Vagina (tissue), 2 donors: ENCODE measurements around the gene GUCY2C. TPM values are rescaled to one million over a fixed set of nuclear protein-coding genes. Genes with fewer than 3 reads are reported as not detected.

Experiments used
- DNase-seq, 2 donors: peaks; one replicate each; pipeline ENCODE4 v3.0.0-alpha.2; 2017; ENCODE audit errors: extremely low spot score in 2 of 2
- H3K27ac ChIP-seq: fragments of 200-600 bp; sonication (generic); one replicate; pipeline ENCODE4 v1.5.1; 2019
- H3K27me3 ChIP-seq: fragments of 200-600 bp; sonication (generic); one replicate; pipeline ENCODE4 v1.5.1; 2019
- H3K36me3 ChIP-seq, 2 donors: fragments of 200-600 bp; sonication (generic); one replicate each; pipeline ENCODE4 v1.5.1; 2017 to 2019
- H3K4me1 ChIP-seq: fragments of 200-600 bp; sonication (generic); one replicate; pipeline ENCODE4 v1.5.1; 2019
- H3K4me3 ChIP-seq, 2 donors: fragments of 200-600 bp; sonication (generic); 1 replicate in 1 of 2; 2 replicates in 1 of 2; pipeline ENCODE4 v1.5.1; 2016 to 2019
- H3K9me3 ChIP-seq: fragments of 200-600 bp; sonication (generic); one replicate; pipeline ENCODE4 v1.5.1; 2019
- POLR2A ChIP-seq, 2 donors: fragments of 450-650 bp; IDR thresholded peaks; one replicate each; pipeline ENCODE4 v1.6.1; 2017; ENCODE audit warnings: antibody characterized with exemption in 2 of 2, mild to moderate bottlenecking in 2 of 2, moderate library complexity in 2 of 2
- POLR2AphosphoS5 ChIP-seq, 2 donors: sonication (generic); formaldehyde crosslinking; IDR thresholded peaks; one replicate each; pipeline ENCODE4 v1.9.0; 2017; ENCODE audit warnings: antibody characterized with exemption in 2 of 2, mild to moderate bottlenecking in 2 of 2, low read depth in 1 of 2; ENCODE audit not compliant: insufficient read depth in 1 of 2
- intact Hi-C: fragments of 100-400 bp; cut with DNase I; formaldehyde crosslinking; loops from one replicate; pipeline ENCODE4 v1.15.1; 2023
- total RNA-seq: library from RNA; depleted of rRNA; stranded (reverse); fragments of >200 nt; gene quantifications from one replicate; pipeline ENCODE4 v1.2.3, GENCODE V29; 2016
- TF ChIP-seq, protein P1 (sequence below), 3 experiments: fragments of 450-650 bp in 2 of 3; fragments of 200-600 bp in 1 of 3; sonication (generic) in 1 of 3; IDR thresholded peaks; one replicate each; pipeline ENCODE4 v1.5.1; 2017 to 2019; ENCODE audit warnings: antibody characterized with exemption in 3 of 3, mild to moderate bottlenecking in 2 of 3, moderate library complexity in 2 of 3

The GUCY2C gene
- total RNA-seq, 1 donor from 2014 or later = 0.74 TPM

DNA sequence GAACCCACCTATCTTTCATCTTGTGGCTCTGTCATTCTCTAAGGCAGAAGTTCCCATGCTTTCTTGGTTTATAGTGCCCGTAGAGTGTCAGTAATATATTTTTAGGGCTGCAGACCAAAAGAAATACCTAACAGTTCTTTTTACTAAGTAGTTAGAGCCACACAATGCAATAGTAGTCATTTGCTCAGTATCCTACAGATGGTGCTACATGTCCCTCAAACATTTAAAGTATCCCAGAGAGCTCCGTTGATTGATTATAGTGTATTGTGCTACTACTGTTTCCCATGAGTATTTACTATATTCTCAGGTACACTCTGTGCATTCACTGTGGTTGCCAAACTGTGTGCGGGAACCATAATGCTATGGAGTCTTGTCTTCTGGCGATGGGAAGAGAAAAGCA is 124.0 kb downstream of the GUCY2C start:
- Histone ChIP-seq H3K36me3 (no peaks in the 10 kb centered on the region), H3K4me1 (peaks cover 10% of the 10 kb centered on the region), H3K9me3 (no peaks in the 10 kb centered on the region), H3K4me3 (no peak overlapping the region), H3K27me3 (no peaks in the 10 kb centered on the region), H3K27ac (no peak overlapping the region)
- intact Hi-C loops = no loop called here
- DNase-seq = no peak
- no peak for TF ChIP-seq POLR2A (IDR thresholded peaks at IDR 0.05)
- TF ChIP-seq, protein P1, sequence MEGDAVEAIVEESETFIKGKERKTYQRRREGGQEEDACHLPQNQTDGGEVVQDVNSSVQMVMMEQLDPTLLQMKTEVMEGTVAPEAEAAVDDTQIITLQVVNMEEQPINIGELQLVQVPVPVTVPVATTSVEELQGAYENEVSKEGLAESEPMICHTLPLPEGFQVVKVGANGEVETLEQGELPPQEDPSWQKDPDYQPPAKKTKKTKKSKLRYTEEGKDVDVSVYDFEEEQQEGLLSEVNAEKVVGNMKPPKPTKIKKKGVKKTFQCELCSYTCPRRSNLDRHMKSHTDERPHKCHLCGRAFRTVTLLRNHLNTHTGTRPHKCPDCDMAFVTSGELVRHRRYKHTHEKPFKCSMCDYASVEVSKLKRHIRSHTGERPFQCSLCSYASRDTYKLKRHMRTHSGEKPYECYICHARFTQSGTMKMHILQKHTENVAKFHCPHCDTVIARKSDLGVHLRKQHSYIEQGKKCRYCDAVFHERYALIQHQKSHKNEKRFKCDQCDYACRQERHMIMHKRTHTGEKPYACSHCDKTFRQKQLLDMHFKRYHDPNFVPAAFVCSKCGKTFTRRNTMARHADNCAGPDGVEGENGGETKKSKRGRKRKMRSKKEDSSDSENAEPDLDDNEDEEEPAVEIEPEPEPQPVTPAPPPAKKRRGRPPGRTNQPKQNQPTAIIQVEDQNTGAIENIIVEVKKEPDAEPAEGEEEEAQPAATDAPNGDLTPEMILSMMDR (IDR thresholded peaks at IDR 0.05) = no peak
- TF ChIP-seq POLR2AphosphoS5 (IDR thresholded peaks at IDR 0.05; ENCODE audit: insufficient read depth in 1 of 2, low read depth in 1 of 2) = no peak

DNA sequence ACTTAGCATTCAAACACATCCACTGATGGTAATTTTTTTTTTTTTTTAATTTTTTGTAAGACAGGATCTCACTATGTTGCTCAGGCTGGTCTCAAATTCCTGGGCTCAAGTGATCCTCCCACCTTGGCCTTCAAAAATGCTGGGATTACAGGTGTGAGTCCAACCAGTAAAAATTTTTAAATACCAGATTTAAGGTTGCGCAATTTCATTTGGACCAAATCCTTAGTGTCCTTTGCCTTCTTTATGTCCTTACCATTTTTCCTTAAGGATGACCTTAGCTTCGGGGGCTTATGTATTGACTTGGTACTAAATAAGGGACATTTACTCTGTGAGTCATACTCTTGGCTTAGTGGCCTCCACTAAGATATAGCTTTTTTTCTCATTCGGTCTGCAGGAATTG is 124.6 kb downstream of the GUCY2C start:
- Histone ChIP-seq H3K4me1 (peaks cover 14% of the 10 kb centered on the region), H3K36me3 (no peaks in the 10 kb centered on the region), H3K27me3 (no peaks in the 10 kb centered on the region), H3K4me3 (no peak overlapping the region), H3K27ac (no peak overlapping the region), H3K9me3 (no peaks in the 10 kb centered on the region)
- intact Hi-C loops = no loop called here
- DNase-seq = no peak
- TF ChIP-seq, protein P1 (IDR thresholded peaks at IDR 0.05) = no peak
- TF ChIP-seq POLR2A (IDR thresholded peaks at IDR 0.05) = no peak
- no peak for TF ChIP-seq POLR2AphosphoS5 (IDR thresholded peaks at IDR 0.05; ENCODE audit: insufficient read depth in 1 of 2, low read depth in 1 of 2)

DNA sequence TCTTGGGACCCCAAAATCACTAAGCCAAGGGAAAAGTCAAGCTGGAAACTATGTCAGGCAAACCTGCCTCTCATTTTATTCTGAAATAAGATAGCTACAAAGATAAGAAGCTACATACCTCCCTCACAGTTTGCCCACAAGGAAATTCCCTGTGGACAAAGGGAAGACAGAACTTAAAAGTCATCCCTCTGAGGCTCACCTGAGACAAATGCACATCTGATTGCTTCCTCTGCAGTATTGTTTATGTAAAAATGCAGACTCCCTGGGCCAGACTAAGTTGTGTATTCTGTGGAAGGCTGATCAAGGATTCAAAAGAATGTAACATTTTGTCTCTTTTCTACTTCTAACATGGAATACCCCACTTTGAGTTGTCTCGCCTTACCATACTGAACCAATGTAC is 126.2 kb downstream of the GUCY2C start:
- H3K4me3 ChIP-seq = no peak overlapping the region
- DNase-seq = no peak
- TF ChIP-seq POLR2A (IDR thresholded peaks at IDR 0.05) (no peak), POLR2AphosphoS5 (IDR thresholded peaks at IDR 0.05; ENCODE audit: insufficient read depth in 1 of 2, low read depth in 1 of 2) (no peak)
- TF ChIP-seq, protein P1 (IDR thresholded peaks at IDR 0.05) = no peak
- H3K27me3 ChIP-seq = no peaks in the 10 kb centered on the region
- intact Hi-C loops = no loop called here
- no peaks in the 10 kb centered on the region for H3K36me3 ChIP-seq
- no peak overlapping the region for H3K27ac ChIP-seq
- no peaks in the 10 kb centered on the region for H3K9me3 ChIP-seq
- H3K4me1 ChIP-seq = peaks cover 17% of the 10 kb centered on the region

DNA sequence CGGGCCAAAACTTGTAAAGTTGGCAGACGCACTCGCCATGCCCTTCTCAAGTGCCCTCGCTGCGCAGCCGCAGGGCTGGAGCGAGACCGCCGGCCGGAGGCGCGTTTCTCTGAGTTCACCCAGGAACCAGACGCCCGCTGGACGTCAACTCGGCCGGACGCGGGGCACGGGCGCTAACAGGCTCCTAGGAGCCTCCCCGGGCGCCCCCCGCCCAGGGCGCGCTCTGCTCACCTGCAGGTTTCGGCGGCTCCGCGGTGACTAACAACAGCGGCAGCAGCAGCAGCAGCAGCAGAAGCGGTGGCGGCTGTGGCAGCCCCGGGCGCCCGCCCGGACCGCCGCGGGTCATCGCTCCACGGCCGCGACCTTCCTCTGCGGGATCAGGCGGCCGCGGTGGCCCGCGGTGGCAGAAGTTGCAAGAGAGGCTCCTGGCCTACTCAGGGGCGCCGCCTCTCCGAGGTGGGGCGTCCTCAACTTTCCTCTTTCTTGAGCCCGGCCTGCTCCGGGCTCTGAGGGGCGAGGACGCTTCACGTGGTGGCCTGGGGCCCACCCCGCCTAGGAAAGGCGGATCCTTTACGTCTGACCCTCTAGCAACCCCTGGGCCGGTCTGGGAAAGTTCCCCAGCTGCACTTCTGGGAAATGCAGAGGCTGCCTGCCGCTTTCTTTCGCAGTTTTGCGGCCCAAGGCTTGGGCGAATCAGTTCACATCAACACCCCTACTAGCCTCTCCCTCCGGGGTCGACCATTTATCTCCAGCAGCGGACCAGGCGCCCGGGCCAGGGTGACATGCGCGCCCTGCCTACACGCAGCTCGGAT is 128.8 kb downstream of the GUCY2C start, which contains the start of gene PLBD1:
TSS of gene PLBD1 (minus strand) at position 533 of the 812 bp plus-strand sequence. CDS start at position 346, 187 bp downstream.
- intact Hi-C loops = no loop called here
- H3K4me1 ChIP-seq = peaks cover 13% of the 10 kb centered on the region
- no peak for DNase-seq

More for the DNA sequence above, 128.8 kb downstream of the GUCY2C start, which contains the start of gene PLBD1:
- no peak for TF ChIP-seq POLR2AphosphoS5 (IDR thresholded peaks at IDR 0.05; ENCODE audit: insufficient read depth in 1 of 2, low read depth in 1 of 2)
- TF ChIP-seq, protein P1 (IDR thresholded peaks at IDR 0.05) = no peak
- no peak for TF ChIP-seq POLR2A (IDR thresholded peaks at IDR 0.05)
- Histone ChIP-seq H3K9me3 (no peaks in the 10 kb centered on the region), H3K27ac (peak within 1 kb of the TSS; percentile 70), H3K36me3 (no peaks in the 10 kb centered on the region), H3K27me3 (no peaks in the 10 kb centered on the region), H3K4me3 (peak within 1 kb of the TSS; percentile 52 to 61)
